ENCODE results near the gene KIFBP. TPM values are rescaled to one million over a fixed set of nuclear protein-coding genes. Genes with fewer than 3 reads are reported as not detected.

Gene KIFBP
- total and polyA plus RNA-seq, 9 of the 15 experiments (the other 6 are each of a cell fraction or from before 2014, with no cell fraction given) = 5.6 to 23.2 (median 14.8) TPM

GRCh38 chr10:69018613-69019012, 30.0 kb downstream of the KIFBP start (continued):
- TF ChIP-seq CTCFL (IDR thresholded peaks at IDR 0.05; ENCODE audit: borderline replicate concordance, insufficient read depth, low read depth, low read length, poor library complexity, severe bottlenecking) (no peak), ATF3 (IDR thresholded peaks at IDR 0.05) (no peak), ATF3 (CRISPR knock-in tag; conservative IDR thresholded peaks at IDR 0.05) (no peak), RAD21 (CRISPR knock-in tag; conservative IDR thresholded peaks at IDR 0.05 in 1 of 2, IDR thresholded peaks at IDR 0.05 in 1 of 2) (no peak; a peak in 1 of 4 replicates), MGA (IDR thresholded peaks at IDR 0.05) (no peak)

Measured in K562 (cell line).